Tibial nerve (tissue), 4 donors: ENCODE results near the gene IL1RAP.

Source experiments
- CTCF ChIP-seq, 5 experiments: fragments of 200-600 bp in 3 of 5; fragments of 450-650 bp in 2 of 5; sonication (generic) in 3 of 5; IDR thresholded peaks; one replicate each; pipeline ENCODE4 v1.5.1; 2016 to 2019; ENCODE audit warnings: antibody characterized with exemption in 5 of 5, mild to moderate bottlenecking in 3 of 5, moderate library complexity in 2 of 5
- EP300 ChIP-seq, 2 donors: sonication (generic); formaldehyde crosslinking; IDR thresholded peaks; one replicate each; pipeline ENCODE4 v1.6.1; 2017; ENCODE audit warnings: antibody characterized with exemption in 2 of 2, mild to moderate bottlenecking in 1 of 2
- POLR2A ChIP-seq, 2 donors: fragments of 450-650 bp; IDR thresholded peaks; one replicate each; pipeline ENCODE4 v1.6.1; 2017; ENCODE audit warnings: antibody characterized with exemption in 2 of 2, mild to moderate bottlenecking in 2 of 2, moderate library complexity in 2 of 2

DNA sequence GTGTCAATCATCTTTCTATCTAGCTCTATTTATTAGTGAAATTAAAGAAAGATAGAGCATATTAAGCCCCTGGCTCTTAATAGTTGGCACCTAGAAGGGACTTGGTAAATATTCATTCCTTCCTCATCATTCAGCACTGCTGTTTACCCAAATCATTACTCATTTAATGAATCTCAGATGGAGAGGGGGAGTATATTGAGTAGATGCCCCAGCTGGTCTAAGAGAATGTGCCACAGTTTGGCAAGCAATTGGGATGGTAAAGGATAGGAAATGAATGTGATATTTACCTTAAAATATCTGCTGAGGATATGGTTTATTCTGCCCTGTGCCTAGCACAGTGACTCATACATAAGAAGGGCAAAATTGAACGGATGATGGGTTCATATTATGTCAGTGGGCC, 6.0 kb downstream of the IL1RAP start:
- no peak for TF ChIP-seq CTCF (IDR thresholded peaks at IDR 0.05)
- no peak for TF ChIP-seq POLR2A (IDR thresholded peaks at IDR 0.05)
- TF ChIP-seq EP300 (IDR thresholded peaks at IDR 0.05) = no peak
